Peyer's patch (tissue), 4 donors: ENCODE results near the gene DENND2A. TPM values are rescaled to one million over a fixed set of nuclear protein-coding genes. Genes with fewer than 3 reads are reported as not detected.

Source experiments
- DNase-seq, 3 donors: peaks; one replicate each; pipeline ENCODE4 v3.0.0-alpha.2; 2017 to 2019
- H3K27ac ChIP-seq, 4 donors: fragments of 200-600 bp; sonication (generic); one replicate each; pipeline ENCODE4 v1.5.1; 2016 to 2019
- H3K27me3 ChIP-seq, 2 donors: fragments of 200-600 bp; sonication (generic); one replicate each; pipeline ENCODE4 v1.5.1; 2019
- H3K36me3 ChIP-seq, 3 donors: fragments of 200-600 bp; sonication (generic); one replicate each; pipeline ENCODE4 v1.5.1; 2016 to 2019
- H3K4me1 ChIP-seq, 4 donors: fragments of 200-600 bp; sonication (generic); one replicate each; pipeline ENCODE4 v1.5.1; 2016 to 2019
- H3K4me3 ChIP-seq, 4 donors: fragments of 200-600 bp; sonication (generic); 1 replicate in 3 of 4; 2 replicates in 1 of 4; pipeline ENCODE4 v1.5.1; 2016 to 2019; ENCODE audit warnings: mild to moderate bottlenecking in 1 of 4
- H3K9me3 ChIP-seq, 4 donors: fragments of 200-600 bp; sonication (generic); one replicate each; pipeline ENCODE4 v1.5.1; 2016 to 2019; ENCODE audit warnings: mild to moderate bottlenecking in 1 of 4
- CTCF ChIP-seq, 6 experiments: fragments of 450-650 bp in 4 of 6; fragments of 200-600 bp in 2 of 6; sonication (generic) in 1 of 6; IDR thresholded peaks; one replicate each; pipeline ENCODE4 v1.5.1; 2017 to 2019; ENCODE audit warnings: antibody characterized with exemption in 6 of 6, mild to moderate bottlenecking in 3 of 6, moderate library complexity in 1 of 6
- POLR2A ChIP-seq, 2 donors: fragments of 450-650 bp; IDR thresholded peaks; one replicate each; pipeline ENCODE4 v1.5.1; 2017; ENCODE audit warnings: antibody characterized with exemption in 2 of 2, mild to moderate bottlenecking in 2 of 2, moderate library complexity in 2 of 2
- total RNA-seq, 4 donors: library from RNA; depleted of rRNA; stranded (reverse); fragments of >200 nt; gene quantifications; one replicate each; pipeline ENCODE4 v1.1.0, GENCODE V29; 2016

DENND2A gene
- total RNA-seq, 4 donors from 2014 or later = 1.6 to 44.6 (median 8.3) TPM

GRCh38 chr7:140607441-140607989 lies 33.1 kb downstream of the DENND2A start:
- DNase-seq = peak in 1 of 3 donors; percentile 59
- peak overlapping the region; percentile 24 to 39 (median 32) for H3K27ac ChIP-seq

GRCh38 chr7:140605337-140605736 lies 35.3 kb downstream of the DENND2A start:
- Histone ChIP-seq H3K36me3 (no peaks in the 10 kb centered on the region), H3K27ac (peak overlapping the region in 2 of 4 donors; percentile 6 to 67), H3K4me1 (no peaks in the 10 kb centered on the region), H3K9me3 (no peaks in the 10 kb centered on the region), H3K4me3 (no peak overlapping the region), H3K27me3 (no peaks in the 10 kb centered on the region)
- TF ChIP-seq CTCF (IDR thresholded peaks at IDR 0.05) (no peak), POLR2A (IDR thresholded peaks at IDR 0.05) (no peak)
- no peak for DNase-seq

More at GRCh38 chr7:140607441-140607989, 33.1 kb downstream of the DENND2A start:
- Histone ChIP-seq H3K4me1 (no peaks in the 10 kb centered on the region), H3K27me3 (no peaks in the 10 kb centered on the region), H3K4me3 (no peak overlapping the region), H3K9me3 (no peaks in the 10 kb centered on the region), H3K36me3 (no peaks in the 10 kb centered on the region)
- no peak for TF ChIP-seq POLR2A (IDR thresholded peaks at IDR 0.05)
- TF ChIP-seq CTCF (IDR thresholded peaks at IDR 0.05) = no peak

- no peaks in the 10 kb centered on the region for H3K9me3 ChIP-seq
- TF ChIP-seq POLR2A (IDR thresholded peaks at IDR 0.05) = no peak
- TF ChIP-seq CTCF (IDR thresholded peaks at IDR 0.05) = no peak
- no peak for DNase-seq
- no peaks in the 10 kb centered on the region for H3K36me3 ChIP-seq
- no peaks in the 10 kb centered on the region for H3K4me1 ChIP-seq
- H3K27me3 ChIP-seq = no peaks in the 10 kb centered on the region
- H3K4me3 ChIP-seq = no peak overlapping the region
- peak overlapping the region in 2 of 4 donors; percentile 39 to 67 for H3K27ac ChIP-seq
These were observed 35.9 kb downstream of the DENND2A start for GRCh38 chr7:140604760-140605159.

- peak overlapping the region in 2 of 4 donors; percentile 39 to 61 for H3K27ac ChIP-seq
These were observed 36.5 kb downstream of the DENND2A start for GRCh38 chr7:140604076-140604475.

GRCh38 chr7:140601566-140602174 lies 38.9 kb downstream of the DENND2A start:
- H3K36me3 ChIP-seq = no peaks in the 10 kb centered on the region
- H3K27me3 ChIP-seq = no peaks in the 10 kb centered on the region
- no peaks in the 10 kb centered on the region for H3K4me1 ChIP-seq
- H3K4me3 ChIP-seq = no peak overlapping the region
- no peaks in the 10 kb centered on the region for H3K9me3 ChIP-seq
- H3K27ac ChIP-seq = no peak overlapping the region
- TF ChIP-seq POLR2A (IDR thresholded peaks at IDR 0.05) = no peak
- TF ChIP-seq CTCF (IDR thresholded peaks at IDR 0.05) = no peak
- no peak for DNase-seq

More at GRCh38 chr7:140604076-140604475, 36.5 kb downstream of the DENND2A start:
- Histone ChIP-seq H3K27me3 (no peaks in the 10 kb centered on the region), H3K4me3 (no peak overlapping the region), H3K4me1 (no peaks in the 10 kb centered on the region), H3K9me3 (no peaks in the 10 kb centered on the region), H3K36me3 (no peaks in the 10 kb centered on the region)
- no peak for DNase-seq
- TF ChIP-seq POLR2A (IDR thresholded peaks at IDR 0.05) (no peak), CTCF (IDR thresholded peaks at IDR 0.05) (no peak)
